ENCODE data around the gene PVALEF.

The PVALEF gene

GRCh38 chr17:81210868-81211267 lies 45.6 kb downstream of the PVALEF start:
- no peak overlapping the region for H3K4me3 ChIP-seq (ENCODE audit: severe bottlenecking)
- no peak overlapping the region for H3K27ac ChIP-seq (ENCODE audit: poor library complexity, severe bottlenecking)
- peaks cover 10% of the 10 kb centered on the region for H3K36me3 ChIP-seq (ENCODE audit: low read depth)
- DNase-seq (ENCODE audit: low spot score), result no peak
- TF ChIP-seq, protein P1, sequence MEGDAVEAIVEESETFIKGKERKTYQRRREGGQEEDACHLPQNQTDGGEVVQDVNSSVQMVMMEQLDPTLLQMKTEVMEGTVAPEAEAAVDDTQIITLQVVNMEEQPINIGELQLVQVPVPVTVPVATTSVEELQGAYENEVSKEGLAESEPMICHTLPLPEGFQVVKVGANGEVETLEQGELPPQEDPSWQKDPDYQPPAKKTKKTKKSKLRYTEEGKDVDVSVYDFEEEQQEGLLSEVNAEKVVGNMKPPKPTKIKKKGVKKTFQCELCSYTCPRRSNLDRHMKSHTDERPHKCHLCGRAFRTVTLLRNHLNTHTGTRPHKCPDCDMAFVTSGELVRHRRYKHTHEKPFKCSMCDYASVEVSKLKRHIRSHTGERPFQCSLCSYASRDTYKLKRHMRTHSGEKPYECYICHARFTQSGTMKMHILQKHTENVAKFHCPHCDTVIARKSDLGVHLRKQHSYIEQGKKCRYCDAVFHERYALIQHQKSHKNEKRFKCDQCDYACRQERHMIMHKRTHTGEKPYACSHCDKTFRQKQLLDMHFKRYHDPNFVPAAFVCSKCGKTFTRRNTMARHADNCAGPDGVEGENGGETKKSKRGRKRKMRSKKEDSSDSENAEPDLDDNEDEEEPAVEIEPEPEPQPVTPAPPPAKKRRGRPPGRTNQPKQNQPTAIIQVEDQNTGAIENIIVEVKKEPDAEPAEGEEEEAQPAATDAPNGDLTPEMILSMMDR (IDR thresholded peaks at IDR 0.05; ENCODE audit: poor library complexity, severe bottlenecking), result no peak
- no peak for ATAC-seq (ENCODE audit: low read depth)
- H3K4me1 ChIP-seq (ENCODE audit: insufficient read depth, poor library complexity, severe bottlenecking), result no peaks in the 10 kb centered on the region
- no peaks in the 10 kb centered on the region for H3K9me3 ChIP-seq (ENCODE audit: severe bottlenecking)
- no peaks in the 10 kb centered on the region for H3K27me3 ChIP-seq (ENCODE audit: insufficient read depth, poor library complexity, severe bottlenecking)

DNA sequence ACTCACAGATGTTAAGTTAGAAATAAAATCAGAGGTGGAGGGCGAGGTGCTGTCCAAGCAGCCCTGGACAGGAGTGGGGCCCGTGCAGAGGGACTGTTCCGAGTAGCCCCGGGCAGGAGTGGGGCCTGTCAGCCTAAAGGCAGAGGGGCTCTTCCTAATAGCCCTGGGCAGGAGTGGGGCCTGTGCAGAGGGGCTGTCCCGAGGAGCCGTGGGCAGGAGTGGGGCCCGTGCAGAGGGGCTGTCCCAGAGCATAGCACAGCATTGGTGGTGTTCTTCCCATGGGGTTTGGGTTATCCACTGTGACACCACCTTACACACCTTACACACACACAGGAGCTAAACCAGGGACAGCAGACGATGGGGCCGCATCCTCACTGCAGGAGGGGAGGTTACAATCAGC lies 47.1 kb downstream of the PVALEF start:
- TF ChIP-seq, protein P1 (IDR thresholded peaks at IDR 0.05; ENCODE audit: poor library complexity, severe bottlenecking), result no peak
- no peak overlapping the region for H3K27ac ChIP-seq (ENCODE audit: poor library complexity, severe bottlenecking)
- no peak overlapping the region for H3K4me3 ChIP-seq (ENCODE audit: severe bottlenecking)
- H3K36me3 ChIP-seq (ENCODE audit: low read depth), result peaks cover 25% of the 10 kb centered on the region
- no peaks in the 10 kb centered on the region for H3K27me3 ChIP-seq (ENCODE audit: insufficient read depth, poor library complexity, severe bottlenecking)
- H3K4me1 ChIP-seq (ENCODE audit: insufficient read depth, poor library complexity, severe bottlenecking), result no peaks in the 10 kb centered on the region
- DNase-seq (ENCODE audit: low spot score) (no peak), ATAC-seq (ENCODE audit: low read depth) (no peak)
- no peaks in the 10 kb centered on the region for H3K9me3 ChIP-seq (ENCODE audit: severe bottlenecking)

DNA sequence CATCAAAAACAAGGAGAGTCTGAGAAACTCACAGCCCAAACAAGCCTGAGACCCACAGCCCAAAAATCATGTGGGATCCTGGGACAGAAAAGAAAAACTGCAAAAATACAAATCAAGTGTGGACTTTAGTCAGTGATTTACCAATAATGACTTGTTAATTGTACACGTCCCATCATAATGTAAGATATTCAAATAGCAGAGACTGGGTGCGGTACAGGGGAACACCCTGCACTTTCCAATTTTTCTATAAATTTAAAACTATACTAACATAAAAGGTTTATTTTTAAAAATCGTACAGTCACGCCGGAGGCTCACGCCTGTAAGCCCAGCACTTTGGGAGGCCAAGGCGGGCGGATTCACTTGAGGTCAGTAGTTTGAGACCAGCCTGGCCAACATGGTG lies 48.7 kb downstream of the PVALEF start:
- no peaks in the 10 kb centered on the region for H3K9me3 ChIP-seq (ENCODE audit: severe bottlenecking)
- ATAC-seq (ENCODE audit: low read depth) (no peak), DNase-seq (ENCODE audit: low spot score) (no peak)
- H3K4me3 ChIP-seq (ENCODE audit: severe bottlenecking), result no peak overlapping the region
- no peaks in the 10 kb centered on the region for H3K4me1 ChIP-seq (ENCODE audit: insufficient read depth, poor library complexity, severe bottlenecking)
- H3K36me3 ChIP-seq (ENCODE audit: low read depth), result peaks cover 25% of the 10 kb centered on the region
- H3K27me3 ChIP-seq (ENCODE audit: insufficient read depth, poor library complexity, severe bottlenecking), result no peaks in the 10 kb centered on the region
- no peak overlapping the region for H3K27ac ChIP-seq (ENCODE audit: poor library complexity, severe bottlenecking)
- TF ChIP-seq, protein P1 (IDR thresholded peaks at IDR 0.05; ENCODE audit: poor library complexity, severe bottlenecking), result no peak

DNA sequence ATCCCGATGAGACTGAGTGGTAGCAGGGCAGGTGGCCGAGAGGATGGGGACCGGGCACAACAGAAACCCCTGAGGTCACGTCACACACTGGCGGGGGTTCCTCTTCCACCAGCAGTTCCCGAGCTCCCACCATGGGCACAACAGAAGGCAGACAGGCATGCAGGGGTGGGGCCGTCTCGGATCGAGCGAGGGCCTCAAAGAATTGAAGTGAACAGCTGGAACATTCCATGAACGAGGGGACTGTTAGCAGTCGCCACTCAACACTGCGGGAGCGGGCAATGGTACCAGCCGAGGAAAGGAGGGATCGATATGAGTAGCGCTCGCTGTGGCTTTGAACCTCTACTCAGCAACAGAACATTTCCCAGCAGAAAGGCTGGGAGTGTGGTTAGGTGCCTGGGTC lies 52.2 kb downstream of the PVALEF start:
- H3K9me3 ChIP-seq (ENCODE audit: severe bottlenecking), result no peaks in the 10 kb centered on the region
- no peak overlapping the region for H3K4me3 ChIP-seq (ENCODE audit: severe bottlenecking)
- H3K27me3 ChIP-seq (ENCODE audit: insufficient read depth, poor library complexity, severe bottlenecking), result no peaks in the 10 kb centered on the region
- H3K27ac ChIP-seq (ENCODE audit: poor library complexity, severe bottlenecking), result no peak overlapping the region
- no peak for ATAC-seq (ENCODE audit: low read depth)
- DNase-seq (ENCODE audit: low spot score), result no peak
- H3K4me1 ChIP-seq (ENCODE audit: insufficient read depth, poor library complexity, severe bottlenecking), result no peaks in the 10 kb centered on the region
- TF ChIP-seq, protein P1 (IDR thresholded peaks at IDR 0.05; ENCODE audit: poor library complexity, severe bottlenecking), result no peak
- H3K36me3 ChIP-seq (ENCODE audit: low read depth), result peaks cover 33% of the 10 kb centered on the region

- peaks cover 33% of the 10 kb centered on the region for H3K36me3 ChIP-seq (ENCODE audit: low read depth)
- no peaks in the 10 kb centered on the region for H3K9me3 ChIP-seq (ENCODE audit: severe bottlenecking)
- TF ChIP-seq, protein P1 (IDR thresholded peaks at IDR 0.05; ENCODE audit: poor library complexity, severe bottlenecking), result no peak
- no peak overlapping the region for H3K4me3 ChIP-seq (ENCODE audit: severe bottlenecking)
- H3K4me1 ChIP-seq (ENCODE audit: insufficient read depth, poor library complexity, severe bottlenecking), result peaks cover 1% of the 10 kb centered on the region
- ATAC-seq (ENCODE audit: low read depth), result no peak
- peak overlapping the region; percentile 26 for H3K27ac ChIP-seq (ENCODE audit: poor library complexity, severe bottlenecking)
- no peak for DNase-seq (ENCODE audit: low spot score)
- H3K27me3 ChIP-seq (ENCODE audit: insufficient read depth, poor library complexity, severe bottlenecking), result no peaks in the 10 kb centered on the region
These were observed 53.2 kb downstream of the PVALEF start for GRCh38 chr17:81218459-81218858.
